Chondrocyte (in vitro differentiated cells): ENCODE data around the gene SPEF2. TPM values are rescaled to one million over a fixed set of nuclear protein-coding genes. Genes with fewer than 3 reads are reported as not detected.

Source experiments
- DNase-seq: peaks from one replicate; pipeline ENCODE4 v3.0.0; 2021; ENCODE audit warnings: mixed read lengths, low spot score
- H3K27ac Mint-ChIP-seq: one replicate; pipeline ENCODE4 v1.8.0; 2021; ENCODE audit warnings: mild to moderate bottlenecking, moderate library complexity, mixed read lengths; ENCODE audit not compliant: unreplicated experiment
- H3K27me3 Mint-ChIP-seq: 2 replicates; pipeline ENCODE4 v1.8.0; 2021; ENCODE audit warnings: low read depth, mixed read lengths
- H3K36me3 Mint-ChIP-seq: 2 replicates; pipeline ENCODE4 v1.8.0; 2021; ENCODE audit warnings: low read depth, mixed read lengths
- H3K4me1 Mint-ChIP-seq: 2 replicates; pipeline ENCODE4 v1.8.0; 2021; ENCODE audit warnings: low read depth, mild to moderate bottlenecking, mixed read lengths
- H3K4me3 Mint-ChIP-seq: one replicate; pipeline ENCODE4 v1.8.0; 2021; ENCODE audit warnings: mild to moderate bottlenecking, moderate library complexity, mixed read lengths; ENCODE audit not compliant: unreplicated experiment
- H3K9me3 Mint-ChIP-seq: 2 replicates; pipeline ENCODE4 v1.8.0; 2021; ENCODE audit warnings: low read depth, mixed read lengths
- CTCF ChIP-seq: fragments of 200-600 bp; sonication (generic); IDR thresholded peaks from 2 replicates; pipeline ENCODE4 v1.5.0; 2021; ENCODE audit warnings: antibody characterized with exemption, mild to moderate bottlenecking, moderate library complexity
- total RNA-seq: library from RNA; stranded (reverse); gene quantifications from 3 replicates; pipeline ENCODE4 v1.2.1, GENCODE V29; 2021

SPEF2 gene
- total RNA-seq, 1 donor from 2014 or later, result 3.1 TPM

DNA sequence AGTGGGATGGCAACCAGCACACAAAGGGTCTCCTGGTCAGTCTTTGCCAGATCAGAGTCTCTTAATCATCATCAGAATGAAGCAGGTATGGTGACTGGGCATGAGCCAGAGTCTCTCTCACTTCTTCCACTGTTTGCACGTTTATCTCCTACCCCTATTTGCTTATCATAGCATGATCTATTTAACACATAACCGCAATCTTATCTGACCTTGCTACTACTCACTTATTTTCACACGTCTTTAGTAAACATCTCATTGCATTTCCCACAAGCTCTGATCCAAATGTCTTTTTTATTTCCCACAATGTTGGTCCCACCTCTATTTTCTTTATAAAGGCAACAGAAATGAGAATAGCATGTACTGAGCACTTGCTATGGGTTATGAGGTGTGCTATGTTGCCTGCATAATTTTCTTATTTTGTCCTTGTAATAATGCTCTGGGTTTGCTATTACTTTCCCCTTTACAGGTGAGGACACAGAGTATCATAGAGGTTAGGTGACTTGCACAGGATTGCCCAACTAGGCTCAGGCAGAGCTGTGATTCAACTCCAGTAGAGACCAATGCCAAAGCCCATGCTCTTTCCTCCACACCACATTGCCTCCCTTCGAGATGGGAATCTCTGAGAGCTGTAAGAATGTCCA is 199.3 kb downstream of the SPEF2 start:
- H3K27ac Mint-ChIP-seq, result no peak overlapping the region
- TF ChIP-seq CTCF, result no peak
- no peak overlapping the region for H3K4me3 Mint-ChIP-seq
- no peaks in the 10 kb centered on the region for H3K27me3 Mint-ChIP-seq
- H3K4me1 Mint-ChIP-seq, result no peaks in the 10 kb centered on the region
- no peaks in the 10 kb centered on the region for H3K9me3 Mint-ChIP-seq
- no peak for DNase-seq
- H3K36me3 Mint-ChIP-seq, result no peaks in the 10 kb centered on the region

GRCh38 chr5:35819026-35819425 is 201.4 kb downstream of the SPEF2 start:
- TF ChIP-seq CTCF, result no peak
- Mint-ChIP-seq H3K4me3 (no peak overlapping the region), H3K9me3 (no peaks in the 10 kb centered on the region), H3K36me3 (no peaks in the 10 kb centered on the region), H3K27me3 (no peaks in the 10 kb centered on the region), H3K4me1 (no peaks in the 10 kb centered on the region), H3K27ac (no peak overlapping the region)
- no peak for DNase-seq

DNA sequence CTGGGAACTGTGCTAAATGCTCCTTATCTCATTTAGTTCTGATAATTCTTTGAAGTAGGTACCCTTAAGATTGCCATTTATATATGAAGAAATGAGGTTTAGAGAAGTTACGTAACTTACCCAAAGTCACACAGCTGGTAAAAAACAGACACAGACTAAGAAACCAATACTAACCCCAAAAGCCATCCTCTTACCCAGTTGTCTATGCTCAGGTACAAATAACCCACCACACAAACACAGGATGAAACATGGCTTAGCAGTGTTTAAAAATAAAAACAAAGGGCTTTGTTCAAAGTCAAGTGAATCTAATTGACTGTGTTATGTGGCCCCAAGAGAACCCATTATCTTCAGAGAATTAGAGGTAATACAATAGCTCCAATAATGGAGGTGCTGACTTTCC is 202.0 kb downstream of the SPEF2 start:
- Mint-ChIP-seq H3K9me3 (no peaks in the 10 kb centered on the region), H3K4me1 (no peaks in the 10 kb centered on the region), H3K27ac (no peak overlapping the region), H3K27me3 (no peaks in the 10 kb centered on the region), H3K4me3 (no peak overlapping the region), H3K36me3 (no peaks in the 10 kb centered on the region)
- DNase-seq, result no peak
- TF ChIP-seq CTCF, result no peak

GRCh38 chr5:35820735-35821134 is 203.1 kb downstream of the SPEF2 start:
- no peak for DNase-seq
- H3K4me3 Mint-ChIP-seq, result no peak overlapping the region
- H3K27me3 Mint-ChIP-seq, result no peaks in the 10 kb centered on the region
- no peak overlapping the region for H3K27ac Mint-ChIP-seq
- no peaks in the 10 kb centered on the region for H3K36me3 Mint-ChIP-seq
- TF ChIP-seq CTCF, result no peak
- H3K9me3 Mint-ChIP-seq, result no peaks in the 10 kb centered on the region
- no peaks in the 10 kb centered on the region for H3K4me1 Mint-ChIP-seq

- Mint-ChIP-seq H3K9me3 (no peaks in the 10 kb centered on the region), H3K4me1 (no peaks in the 10 kb centered on the region), H3K27ac (no peak overlapping the region), H3K27me3 (no peaks in the 10 kb centered on the region), H3K36me3 (no peaks in the 10 kb centered on the region), H3K4me3 (no peak overlapping the region)
- DNase-seq, result no peak
- no peak for TF ChIP-seq CTCF
Measured at GRCh38 chr5:35821513-35821912, 203.8 kb downstream of the SPEF2 start.
